Suprapubic skin (tissue), 4 donors: ENCODE data around the gene EMID1.

Experiments used
- EP300 ChIP-seq: sonication (generic); formaldehyde crosslinking; IDR thresholded peaks from one replicate; pipeline ENCODE4 v1.6.1; 2017; ENCODE audit warnings: antibody characterized with exemption
- POLR2A ChIP-seq, 2 donors: fragments of 450-650 bp; IDR thresholded peaks; one replicate each; pipeline ENCODE4 v1.6.1; 2017; ENCODE audit warnings: antibody characterized with exemption in 2 of 2, mild to moderate bottlenecking in 2 of 2, moderate library complexity in 2 of 2
- POLR2AphosphoS5 ChIP-seq, 3 donors: sonication (generic); formaldehyde crosslinking; IDR thresholded peaks; one replicate each; pipeline ENCODE4 v1.6.1; 2017; ENCODE audit warnings: antibody characterized with exemption in 3 of 3
- TF ChIP-seq, protein P1 (sequence below), 2 donors: fragments of 200-600 bp in 1 of 2; fragments of 450-650 bp in 1 of 2; sonication (generic) in 1 of 2; IDR thresholded peaks; one replicate each; pipeline ENCODE4 v1.5.1; 2016 to 2019; ENCODE audit warnings: antibody characterized with exemption in 2 of 2, mild to moderate bottlenecking in 1 of 2, moderate library complexity in 1 of 2

DNA sequence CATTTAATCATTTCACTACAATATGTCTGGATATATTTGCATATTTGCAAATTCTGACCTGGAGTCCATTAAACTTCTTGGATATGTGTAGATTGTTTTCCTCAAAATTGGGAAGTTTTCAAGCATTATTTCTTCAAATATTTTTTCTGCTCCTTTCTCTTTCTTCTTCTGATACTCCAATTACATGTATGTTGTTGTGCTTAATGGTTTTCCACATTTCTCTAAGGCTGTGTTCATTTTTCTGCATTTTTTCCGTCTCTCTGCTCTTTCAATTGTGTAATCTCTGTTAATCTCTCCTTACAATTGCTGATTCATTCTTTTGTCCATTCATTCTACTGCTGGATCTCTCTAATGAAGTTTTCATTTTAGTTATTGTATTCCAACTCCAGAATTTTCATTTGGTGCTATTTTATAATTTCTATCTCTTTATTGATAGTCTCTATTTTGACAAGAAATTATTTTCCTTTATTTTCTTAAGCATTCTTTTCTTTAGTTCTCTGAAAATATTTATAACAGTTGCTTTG, 30.3 kb upstream of the EMID1 start:
- TF ChIP-seq, protein P1, sequence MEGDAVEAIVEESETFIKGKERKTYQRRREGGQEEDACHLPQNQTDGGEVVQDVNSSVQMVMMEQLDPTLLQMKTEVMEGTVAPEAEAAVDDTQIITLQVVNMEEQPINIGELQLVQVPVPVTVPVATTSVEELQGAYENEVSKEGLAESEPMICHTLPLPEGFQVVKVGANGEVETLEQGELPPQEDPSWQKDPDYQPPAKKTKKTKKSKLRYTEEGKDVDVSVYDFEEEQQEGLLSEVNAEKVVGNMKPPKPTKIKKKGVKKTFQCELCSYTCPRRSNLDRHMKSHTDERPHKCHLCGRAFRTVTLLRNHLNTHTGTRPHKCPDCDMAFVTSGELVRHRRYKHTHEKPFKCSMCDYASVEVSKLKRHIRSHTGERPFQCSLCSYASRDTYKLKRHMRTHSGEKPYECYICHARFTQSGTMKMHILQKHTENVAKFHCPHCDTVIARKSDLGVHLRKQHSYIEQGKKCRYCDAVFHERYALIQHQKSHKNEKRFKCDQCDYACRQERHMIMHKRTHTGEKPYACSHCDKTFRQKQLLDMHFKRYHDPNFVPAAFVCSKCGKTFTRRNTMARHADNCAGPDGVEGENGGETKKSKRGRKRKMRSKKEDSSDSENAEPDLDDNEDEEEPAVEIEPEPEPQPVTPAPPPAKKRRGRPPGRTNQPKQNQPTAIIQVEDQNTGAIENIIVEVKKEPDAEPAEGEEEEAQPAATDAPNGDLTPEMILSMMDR (IDR thresholded peaks at IDR 0.05) = no peak
- no peak for TF ChIP-seq POLR2AphosphoS5 (IDR thresholded peaks at IDR 0.05)
- TF ChIP-seq POLR2A (IDR thresholded peaks at IDR 0.05) = no peak
- no peak for TF ChIP-seq EP300
